Measurements from ENCODE around the gene FSTL4. TPM values are rescaled to one million over a fixed set of nuclear protein-coding genes. Genes with fewer than 3 reads are reported as not detected.

Gene FSTL4
- polyA plus RNA-seq, 3 donors = not detected

DNA sequence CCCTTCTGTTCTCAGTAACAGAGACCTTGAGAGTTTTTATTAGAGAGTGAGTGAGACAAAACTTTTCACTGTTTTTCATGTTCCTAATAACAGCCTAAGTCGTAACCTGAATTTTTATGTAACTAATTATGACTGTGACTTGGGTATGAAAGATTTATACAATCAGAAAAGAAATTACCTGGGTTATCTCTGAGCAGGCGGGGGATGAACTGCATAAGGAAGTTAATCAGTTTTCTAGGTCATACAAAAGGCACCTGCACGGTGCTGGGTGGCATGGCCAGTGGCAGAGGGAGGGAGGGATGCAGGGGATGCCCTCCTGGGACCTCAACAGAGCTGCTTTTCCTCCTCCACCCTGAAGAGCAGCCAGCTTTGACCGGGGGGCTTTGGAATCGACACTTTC, 340.7 kb downstream of the FSTL4 start:
- H3K79me2 ChIP-seq (ENCODE audit: insufficient read depth, low read length) = no peaks in the 10 kb centered on the region
- no peaks in the 10 kb centered on the region for H3K4me1 ChIP-seq (ENCODE audit: control insufficient read depth in 1 of 2, insufficient read depth in 2 of 2, low read length in 2 of 2)
- no peaks in the 10 kb centered on the region for H3K27me3 ChIP-seq (ENCODE audit: control insufficient read depth in 2 of 2, insufficient read depth in 2 of 2, low read length in 2 of 2)
- no peaks in the 10 kb centered on the region for H3K36me3 Mint-ChIP-seq
- no peaks in the 10 kb centered on the region for H4K20me1 ChIP-seq (ENCODE audit: insufficient read depth, low read length)
- TF ChIP-seq CTCF (IDR thresholded peaks at IDR 0.05) = no peak
- peaks cover 0 to 2% (median 0%) of the 10 kb centered on the region in 7 donors for H3K9me3 Mint-ChIP-seq
- no peaks in the 10 kb centered on the region for H3K9me3 ChIP-seq (replicated peaks in 1 of 2; ENCODE audit: control insufficient read depth in 1 of 2, insufficient read depth in 1 of 2, low read length in 2 of 2)
- no peaks in the 10 kb centered on the region for H3K36me3 ChIP-seq (replicated peaks in 1 of 2; ENCODE audit: control insufficient read depth in 1 of 2, insufficient read depth in 2 of 2, low read length in 2 of 2)
- H3K9ac ChIP-seq (ENCODE audit: insufficient read depth, low read length, poor library complexity, severe bottlenecking) = no peak overlapping the region
- H3K27ac Mint-ChIP-seq = no peak overlapping the region
- no peak for DNase-seq
- H3K27ac ChIP-seq (ENCODE audit: low read depth in 1 of 2, low read length in 2 of 2) = no peak overlapping the region
- intact Hi-C loops (cut with micrococcal nuclease) = no loop called here
- 100% methylated on average over 1 of the region's 5 CpGs for WGBS (ENCODE audit: insufficient coverage)
- no peaks in the 10 kb centered on the region for H3K4me1 Mint-ChIP-seq
- no peak overlapping the region for H3K4me3 ChIP-seq (replicated peaks in 1 of 3; ENCODE audit: low read depth in 2 of 3, low read length in 3 of 3)
- peaks cover 0 to 4% (median 0%) of the 10 kb centered on the region in 3 donors for H3K27me3 Mint-ChIP-seq (ENCODE audit: low read depth in 3 of 3)
- H3K4me2 ChIP-seq (replicated peaks; ENCODE audit: extremely low read depth, low read length, poor library complexity, severe bottlenecking) = no peak overlapping the region
- H3K4me3 Mint-ChIP-seq = no peak overlapping the region
- H2AFZ ChIP-seq (ENCODE audit: insufficient read depth, low read depth, low read length, poor library complexity, severe bottlenecking) = no peak overlapping the region

DNA sequence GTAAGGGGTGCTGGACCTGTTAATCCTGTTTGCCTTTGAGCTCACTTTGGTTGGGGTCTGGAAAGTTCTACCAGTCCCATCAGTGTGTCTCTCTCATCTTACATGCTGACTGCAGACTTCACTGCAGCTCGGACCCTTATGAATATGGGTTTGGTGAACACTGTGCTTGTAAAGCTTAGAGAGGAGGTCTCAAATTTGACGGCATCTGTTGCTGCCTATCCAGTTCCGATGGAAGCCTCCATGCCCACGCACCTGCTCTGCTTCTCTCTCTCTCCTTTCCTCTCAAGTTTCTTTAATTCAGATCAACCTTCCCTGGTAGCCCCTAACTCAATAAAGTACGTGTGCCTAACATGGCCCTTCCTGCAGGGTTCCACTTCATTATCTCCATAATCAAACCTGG, 342.6 kb downstream of the FSTL4 start:
- Mint-ChIP-seq H3K27me3 (ENCODE audit: low read depth in 3 of 3) (peaks cover 0 to 6% (median 0%) of the 10 kb centered on the region in 3 donors), H3K36me3 (no peaks in the 10 kb centered on the region), H3K9me3 (peaks cover 0 to 2% (median 0%) of the 10 kb centered on the region in 7 donors), H3K4me3 (no peak overlapping the region), H3K4me1 (no peaks in the 10 kb centered on the region), H3K27ac (no peak overlapping the region)
- intact Hi-C loops (cut with micrococcal nuclease) = no loop called here
- Histone ChIP-seq H3K27ac (ENCODE audit: low read depth in 1 of 2, low read length in 2 of 2) (no peak overlapping the region), H3K27me3 (ENCODE audit: control insufficient read depth in 2 of 2, insufficient read depth in 2 of 2, low read length in 2 of 2) (no peaks in the 10 kb centered on the region), H2AFZ (ENCODE audit: insufficient read depth, low read depth, low read length, poor library complexity, severe bottlenecking) (no peak overlapping the region), H4K20me1 (ENCODE audit: insufficient read depth, low read length) (no peaks in the 10 kb centered on the region), H3K9me3 (replicated peaks in 1 of 2; ENCODE audit: control insufficient read depth in 1 of 2, insufficient read depth in 1 of 2, low read length in 2 of 2) (no peaks in the 10 kb centered on the region), H3K36me3 (replicated peaks in 1 of 2; ENCODE audit: control insufficient read depth in 1 of 2, insufficient read depth in 2 of 2, low read length in 2 of 2) (no peaks in the 10 kb centered on the region), H3K4me3 (replicated peaks in 1 of 3; ENCODE audit: low read depth in 2 of 3, low read length in 3 of 3) (no peak overlapping the region), H3K4me1 (ENCODE audit: control insufficient read depth in 1 of 2, insufficient read depth in 2 of 2, low read length in 2 of 2) (no peaks in the 10 kb centered on the region), H3K9ac (ENCODE audit: insufficient read depth, low read length, poor library complexity, severe bottlenecking) (no peak overlapping the region), H3K4me2 (replicated peaks; ENCODE audit: extremely low read depth, low read length, poor library complexity, severe bottlenecking) (no peak overlapping the region), H3K79me2 (ENCODE audit: insufficient read depth, low read length) (no peaks in the 10 kb centered on the region)
- 100% methylated on average over 1 of the region's 5 CpGs for WGBS (ENCODE audit: insufficient coverage)
- TF ChIP-seq CTCF (IDR thresholded peaks at IDR 0.05) = no peak
- DNase-seq = no peak

All from CD14-positive monocyte (primary cell).